Keratinocyte (primary cell): ENCODE measurements around the gene MAP4K3. TPM values are rescaled to one million over a fixed set of nuclear protein-coding genes. Genes with fewer than 3 reads are reported as not detected.

Source experiments
- DNase-seq: peaks from one replicate; pipeline ENCODE4 v3.0.0-alpha.2; 2011; ENCODE audit warnings: low read depth, missing footprints, low spot score
- FAIRE-seq: peaks from 2 replicates; lab custom pipeline; 2011; peaks lifted over from hg19 to GRCh38; lab: Jason Lieb, UNC
- H2AFZ ChIP-seq: 2 replicates; pipeline ENCODE4 v1.6.0; 2012; ENCODE audit warnings: low read length, control low read depth, inconsistent platforms; ENCODE audit not compliant: control insufficient read depth
- H3K27ac ChIP-seq: 2 replicates; pipeline ENCODE4 v1.5.1; 2011; ENCODE audit warnings: low read length; ENCODE audit not compliant: control insufficient read depth, insufficient read depth
- H3K27me3 ChIP-seq: 3 replicates; pipeline ENCODE4 v1.6.0; 2011; ENCODE audit warnings: low read length; ENCODE audit not compliant: control insufficient read depth, insufficient read depth; ENCODE audit errors: extremely low read depth
- H3K36me3 ChIP-seq, 2 experiments: 2 replicates in 1 of 2; 3 replicates in 1 of 2; pipeline ENCODE4 v1.5.1; 2011; ENCODE audit warnings: low read length in 2 of 2, mild to moderate bottlenecking in 1 of 2; ENCODE audit not compliant: control insufficient read depth in 2 of 2, insufficient read depth in 2 of 2; ENCODE audit errors: extremely low read depth in 1 of 2
- H3K4me1 ChIP-seq: 3 replicates; pipeline ENCODE4 v1.5.1; 2011; ENCODE audit warnings: low read length; ENCODE audit not compliant: control insufficient read depth, insufficient read depth; ENCODE audit errors: extremely low read depth
- H3K4me2 ChIP-seq: 3 replicates; pipeline ENCODE4 v1.6.0; 2011; ENCODE audit warnings: low read depth, low read length; ENCODE audit not compliant: control insufficient read depth, insufficient read depth; ENCODE audit errors: extremely low read depth
- H3K4me3 ChIP-seq, 3 experiments: fragments of 200-600 bp in 1 of 3; sonication (generic) in 1 of 3; 2 replicates in 2 of 3; 3 replicates in 1 of 3; pipeline ENCODE4 v1.5.1; 2011 to 2016; ENCODE audit warnings: low read length in 3 of 3, mild to moderate bottlenecking in 3 of 3, control low read depth in 2 of 3, inconsistent platforms in 1 of 3, low read depth in 1 of 3, mixed read lengths in 1 of 3, mixed run types in 1 of 3, moderate library complexity in 1 of 3; ENCODE audit not compliant: control insufficient read depth in 2 of 3, insufficient read depth in 2 of 3; ENCODE audit errors: extremely low read depth in 1 of 3
- H3K79me2 ChIP-seq: 2 replicates; pipeline ENCODE4 v1.6.0; 2012; ENCODE audit warnings: low read length; ENCODE audit not compliant: control insufficient read depth, insufficient read depth
- H3K9ac ChIP-seq: 3 replicates; pipeline ENCODE4 v1.6.0; 2011; ENCODE audit warnings: low read length; ENCODE audit not compliant: control insufficient read depth, insufficient read depth; ENCODE audit errors: extremely low read depth
- H3K9me1 ChIP-seq: 3 replicates; pipeline ENCODE4 v1.6.0; 2011; ENCODE audit warnings: low read length; ENCODE audit not compliant: control insufficient read depth, insufficient read depth; ENCODE audit errors: extremely low read depth
- H3K9me3 ChIP-seq: 2 replicates; pipeline ENCODE4 v1.5.1; 2012; ENCODE audit warnings: low read depth, low read length; ENCODE audit not compliant: control insufficient read depth
- H4K20me1 ChIP-seq: 3 replicates; pipeline ENCODE4 v1.6.0; 2011; ENCODE audit warnings: low read length; ENCODE audit not compliant: control insufficient read depth, insufficient read depth; ENCODE audit errors: extremely low read depth
- CTCF ChIP-seq, 3 experiments: IDR thresholded peaks in 1 of 3; conservative IDR thresholded peaks in 1 of 3; optimal IDR thresholded peaks in 1 of 3; 2 replicates in 2 of 3; 3 replicates in 1 of 3; pipeline versions ENCODE3 to v1.5.1; 2011; ENCODE audit warnings: low read length in 3 of 3, mild to moderate bottlenecking in 3 of 3, moderate library complexity in 2 of 3, control low read depth in 1 of 3, inconsistent platforms in 1 of 3; ENCODE audit not compliant: insufficient read depth in 2 of 3; ENCODE audit errors: extremely low read depth in 1 of 3
- EZH2 ChIP-seq: IDR thresholded peaks from one replicate; pipeline ENCODE4 v1.6.1; 2012; ENCODE audit warnings: inconsistent platforms, mild to moderate bottlenecking, low read length, moderate library complexity
- dilution Hi-C: fragments of 300-500 bp; cut with MboI; formaldehyde crosslinking; loops from one replicate; pipeline ENCODE4 v1.7.0; 2020; ENCODE audit warnings: low sequenced_read_pairs; ENCODE audit not compliant: extremely low pct_ligation_motif_present
- polyA plus RNA-seq, 5 experiments: library from polyadenylated mRNA; depleted of rRNA in 3 of 5; stranded (reverse) in 3 of 5; stranded (forward) in 1 of 5; unstranded in 1 of 5; fragments of >200 nt; gene quantifications; 1 replicate in 1 of 5; 2 replicates in 3 of 5; 3 replicates in 1 of 5; pipeline versions ENCODE4 v1.2.1 to v1.2.3, GENCODE V29; 2011 to 2012; ENCODE audit warnings: missing spikeins in 2 of 5, low read depth in 1 of 5, low replicate concordance in 1 of 5

The MAP4K3 gene
- polyA plus RNA-seq, 1 donor (not counting 4 experiments of a cell fraction or from before 2014, with no cell fraction given), result 19.4 TPM

GRCh38 chr2:39306626-39307025 lies 130.5 kb downstream of the MAP4K3 start:
- Histone ChIP-seq H3K27ac (no peak overlapping the region), H3K36me3 (no peaks in the 10 kb centered on the region), H3K4me1 (no peaks in the 10 kb centered on the region), H3K9me3 (no peaks in the 10 kb centered on the region), H3K27me3 (no peaks in the 10 kb centered on the region), H3K9me1 (no peaks in the 10 kb centered on the region), H2AFZ (no peak overlapping the region), H3K9ac (no peak overlapping the region), H3K4me2 (no peak overlapping the region), H3K79me2 (no peaks in the 10 kb centered on the region), H3K4me3 (no peak overlapping the region), H4K20me1 (no peaks in the 10 kb centered on the region)
- DNase-seq (no peak), FAIRE-seq (no peak)
- dilution Hi-C loops, result no loop called here
- TF ChIP-seq CTCF (optimal IDR thresholded peaks at IDR 0.05 in 1 of 3, IDR thresholded peaks at IDR 0.05 in 1 of 3, conservative IDR thresholded peaks at IDR 0.05 in 1 of 3; ENCODE audit: extremely low read depth in 1 of 3, insufficient read depth in 2 of 3, low read length in 3 of 3), result no peak
- no peak for TF ChIP-seq EZH2

- no peaks in the 10 kb centered on the region for H3K36me3 ChIP-seq
- no peak overlapping the region for H2AFZ ChIP-seq
- no peak overlapping the region for H3K9ac ChIP-seq
- H4K20me1 ChIP-seq, result no peaks in the 10 kb centered on the region
- dilution Hi-C loops, result no loop called here
- no peaks in the 10 kb centered on the region for H3K4me1 ChIP-seq
- no peaks in the 10 kb centered on the region for H3K9me1 ChIP-seq
- H3K4me3 ChIP-seq, result no peak overlapping the region
- H3K79me2 ChIP-seq, result no peaks in the 10 kb centered on the region
- H3K9me3 ChIP-seq, result no peaks in the 10 kb centered on the region
- FAIRE-seq, result no peak
- no peaks in the 10 kb centered on the region for H3K27me3 ChIP-seq
- TF ChIP-seq EZH2, result no peak
- no peak for TF ChIP-seq CTCF (optimal IDR thresholded peaks at IDR 0.05 in 1 of 3, IDR thresholded peaks at IDR 0.05 in 1 of 3, conservative IDR thresholded peaks at IDR 0.05 in 1 of 3; ENCODE audit: extremely low read depth in 1 of 3, insufficient read depth in 2 of 3, low read length in 3 of 3)
- no peak overlapping the region for H3K4me2 ChIP-seq
- no peak for DNase-seq
- no peak overlapping the region for H3K27ac ChIP-seq
Observed at GRCh38 chr2:39304729-39305128, 132.4 kb downstream of the MAP4K3 start.
